Activated CD4-positive, alpha-beta T cell treated with anti-CD3 and anti-CD28 coated beads, Interleukin-2, amount 50 U/mL, for 1 hour (primary cell): ENCODE measurements around the gene FANCC.
"Not testable (repeated sequence)": the region's sequence is repeated elsewhere in the genome, so short reads cannot be mapped to it uniquely, and the experiment has no call there.

Experiments used
- DNase-seq: peaks from one replicate; pipeline ENCODE4 v3.0.0-alpha.2; 2020

The FANCC gene

DNA sequence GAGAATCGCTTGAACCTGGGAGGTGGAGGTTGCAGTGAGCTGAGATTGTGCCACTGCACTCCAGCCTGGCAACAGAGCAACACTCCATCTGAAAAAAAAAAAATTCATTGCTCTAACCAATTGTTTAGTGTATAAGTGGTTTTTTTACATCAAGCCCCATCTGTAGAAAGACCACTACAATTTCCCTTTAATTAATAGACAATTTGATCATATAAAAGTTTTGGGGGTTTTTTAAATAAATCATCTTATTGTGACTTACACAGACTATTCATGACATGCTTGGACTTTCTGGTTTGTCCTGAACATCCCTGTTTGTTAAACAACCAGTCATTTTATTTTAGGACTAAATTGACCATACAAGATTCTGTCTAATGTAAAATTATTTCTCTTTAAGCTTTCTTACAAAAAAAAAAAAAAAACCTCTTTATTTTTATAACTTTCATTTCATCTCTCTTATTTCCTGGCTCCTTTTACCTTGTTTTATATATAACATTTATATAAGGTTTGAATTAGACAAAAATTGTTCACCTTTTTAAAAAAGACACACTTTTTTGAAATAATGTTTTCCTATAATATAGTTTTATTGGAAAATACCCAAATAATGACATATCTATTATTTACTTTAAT lies 9.8 kb upstream of the FANCC start:
- no peak for DNase-seq

DNA sequence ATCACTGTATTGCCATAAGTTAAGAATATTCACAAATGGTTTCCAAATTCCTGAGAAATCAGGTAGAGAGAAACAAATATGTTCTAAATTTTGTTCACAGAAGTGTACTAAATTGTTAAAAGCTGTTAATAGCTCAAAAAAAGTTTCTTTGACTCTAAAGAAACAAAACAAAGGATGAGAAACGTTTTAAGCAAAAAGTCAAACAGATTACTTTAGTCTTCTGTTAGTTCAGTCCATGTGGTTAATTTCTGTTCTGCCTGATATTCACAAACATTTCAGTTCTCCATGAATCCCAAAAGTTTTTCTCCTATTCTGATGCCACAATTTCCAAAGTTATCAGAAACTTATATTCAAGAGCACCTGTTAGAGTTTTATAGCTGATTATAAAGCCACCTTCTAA lies 7.7 kb upstream of the FANCC start:
- DNase-seq = no peak

DNA sequence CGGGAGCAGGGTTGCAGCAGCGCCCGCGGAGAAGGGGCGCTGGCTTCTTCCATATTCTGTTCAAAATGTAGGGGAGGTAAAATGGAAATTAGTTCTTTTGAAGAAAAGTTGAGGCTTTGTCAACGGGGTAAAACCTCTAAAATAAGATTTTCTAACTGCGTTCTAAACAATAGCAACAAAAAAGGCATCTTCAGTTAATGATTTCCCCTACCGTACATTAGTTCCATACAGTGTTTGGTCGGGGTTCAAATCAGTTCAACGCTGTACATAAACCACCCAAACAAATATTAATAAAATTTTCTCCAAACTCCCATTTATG lies 343 bp upstream of the FANCC start:
- DNase-seq = no peak

DNA sequence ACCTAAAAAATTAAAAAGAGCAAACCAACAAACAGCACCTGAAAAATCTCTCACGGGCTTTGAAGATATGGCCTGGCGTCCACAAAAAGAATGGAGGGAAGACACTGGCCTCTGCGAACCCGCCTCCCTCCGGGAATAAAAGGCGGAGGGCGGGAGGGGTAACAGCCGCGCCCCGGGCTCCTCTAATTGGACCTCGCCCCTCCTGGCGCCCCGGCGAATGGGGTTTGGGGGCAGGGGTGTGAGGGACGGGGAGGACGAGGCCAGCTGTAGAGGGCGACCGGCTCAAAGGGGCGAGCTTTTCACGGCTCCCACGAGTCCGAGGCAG lies 753 bp downstream of the FANCC start:
- no peak for DNase-seq

DNA sequence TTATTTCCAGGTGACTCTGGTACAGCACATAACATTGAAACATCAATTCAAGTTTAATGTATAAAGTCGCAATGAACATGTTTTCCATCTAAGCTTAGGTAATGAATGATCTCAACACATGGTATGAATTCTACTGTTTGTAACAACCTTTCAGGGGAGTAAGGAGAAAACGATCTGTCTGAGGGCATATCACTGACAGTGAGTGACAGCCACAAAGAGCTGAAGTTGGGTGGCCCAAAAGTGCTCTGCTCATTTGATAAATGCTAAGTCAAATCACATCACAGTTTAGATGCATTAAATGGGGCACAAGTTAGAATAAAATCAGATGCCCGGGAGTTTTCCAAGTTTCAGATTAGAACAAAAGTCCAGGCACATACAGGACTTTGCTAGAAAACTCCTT lies 1.2 kb downstream of the FANCC start:
- DNase-seq = no peak

DNA sequence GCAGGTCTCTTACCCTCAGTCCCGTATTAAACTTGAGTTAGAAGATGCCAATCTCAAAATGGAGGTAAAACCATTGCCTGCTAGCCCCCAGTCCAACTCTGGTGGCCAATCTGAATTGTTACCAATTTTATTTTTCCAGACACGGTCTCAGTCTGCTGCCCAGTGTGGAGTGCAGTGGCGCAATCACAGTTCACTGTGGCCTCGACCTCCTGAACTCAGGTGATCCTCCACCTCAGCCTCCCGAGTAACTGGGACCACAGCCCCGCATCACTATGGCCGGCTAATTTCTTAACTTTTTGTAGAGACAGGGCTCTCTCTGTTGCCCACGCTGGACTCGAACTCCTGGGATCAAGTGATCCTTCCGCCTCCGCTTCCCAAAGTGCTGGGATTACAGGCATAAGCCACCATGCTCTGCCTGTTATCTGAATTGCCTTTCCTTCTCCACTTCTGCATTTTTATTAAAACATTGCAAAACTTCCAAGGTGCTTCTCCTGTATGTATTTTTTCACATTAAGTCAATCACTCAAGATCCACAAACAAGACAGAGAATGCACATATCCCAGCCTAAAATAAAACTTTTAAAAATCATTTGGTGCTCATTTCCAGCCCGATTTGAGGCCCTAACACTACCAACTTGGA lies 2.3 kb downstream of the FANCC start:
- no peak for DNase-seq

DNA sequence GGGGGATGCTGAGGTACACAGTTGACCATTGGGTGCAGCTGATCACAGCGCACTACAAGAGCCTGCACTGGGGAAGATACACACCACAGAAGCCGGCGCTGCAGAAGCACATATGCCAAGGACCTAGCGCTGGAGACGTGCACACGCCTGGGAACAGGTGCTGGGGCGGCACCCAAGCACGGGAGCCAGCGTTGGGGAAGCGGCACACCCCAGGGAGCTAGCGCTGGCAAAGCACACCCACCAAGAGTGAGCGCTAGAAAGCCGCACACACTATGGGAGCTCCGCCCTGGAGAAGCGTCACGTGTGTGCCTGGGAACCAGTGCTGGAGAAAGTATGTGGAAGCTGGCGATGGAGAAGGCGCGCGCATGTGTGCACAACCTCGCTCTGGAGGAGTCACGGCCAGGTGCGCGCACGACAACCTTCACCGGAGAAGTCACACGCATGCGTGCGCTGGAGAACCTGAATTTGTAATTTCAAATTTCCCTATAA lies 4.5 kb downstream of the FANCC start:
- DNase-seq = no peak

DNA sequence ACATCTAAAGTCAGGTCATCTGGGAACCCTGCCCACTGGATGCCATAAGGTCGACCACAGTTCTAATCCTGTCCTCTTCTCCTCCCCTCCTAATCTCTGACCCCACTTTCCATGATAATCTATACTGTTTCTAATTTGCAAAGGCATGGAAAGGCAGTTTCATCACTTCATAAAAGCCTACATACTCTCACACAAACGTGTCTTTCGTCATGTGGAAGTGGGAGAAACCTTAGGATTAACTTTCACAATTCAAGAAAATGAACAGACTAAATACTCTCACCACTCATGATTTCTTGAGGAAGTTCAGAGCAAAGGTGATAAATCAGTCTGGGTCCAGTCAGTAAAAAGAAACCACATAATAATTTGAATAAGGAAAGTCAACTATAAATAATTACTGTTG lies 5.5 kb downstream of the FANCC start:
- DNase-seq = no peak

DNA sequence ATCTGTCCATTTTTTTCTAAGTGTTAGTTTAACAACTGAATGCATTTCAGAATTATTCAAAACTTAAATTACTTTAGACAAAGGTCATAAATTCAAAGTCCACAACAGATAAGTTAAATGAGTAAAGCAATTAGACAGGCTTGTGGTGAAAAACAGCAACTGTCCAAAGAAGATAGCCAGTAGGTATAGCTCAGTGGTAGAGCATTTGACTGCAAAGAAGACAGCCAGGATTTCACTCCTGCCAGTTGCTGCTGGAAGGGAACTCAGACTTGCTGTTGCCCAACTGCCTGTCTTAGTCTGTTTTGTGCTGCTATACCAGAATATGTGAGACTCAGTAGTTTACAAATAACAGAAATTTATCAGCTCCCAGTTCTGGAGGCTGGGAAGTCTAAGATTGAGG lies 10.0 kb downstream of the FANCC start:
- no peak for DNase-seq

DNA sequence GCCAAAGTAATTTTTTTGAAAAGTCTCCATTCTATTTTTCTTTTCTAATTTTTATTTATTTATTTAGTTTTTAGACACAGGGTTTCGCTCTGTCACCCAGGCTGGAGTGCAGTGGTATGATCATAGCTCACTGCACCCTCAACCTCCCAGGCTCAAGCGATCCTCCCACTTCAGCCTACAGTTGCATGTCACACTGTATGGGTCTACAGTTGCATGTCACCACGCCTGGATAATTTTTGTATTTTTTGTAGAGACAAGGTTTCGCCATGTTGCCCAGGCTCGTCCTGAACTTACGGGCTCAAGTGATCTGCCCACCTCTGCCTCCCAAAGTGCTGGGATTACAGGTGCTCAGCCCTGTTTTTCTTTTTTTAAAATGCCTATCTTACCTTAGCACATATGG lies 10.7 kb downstream of the FANCC start:
- no peak for DNase-seq

DNA sequence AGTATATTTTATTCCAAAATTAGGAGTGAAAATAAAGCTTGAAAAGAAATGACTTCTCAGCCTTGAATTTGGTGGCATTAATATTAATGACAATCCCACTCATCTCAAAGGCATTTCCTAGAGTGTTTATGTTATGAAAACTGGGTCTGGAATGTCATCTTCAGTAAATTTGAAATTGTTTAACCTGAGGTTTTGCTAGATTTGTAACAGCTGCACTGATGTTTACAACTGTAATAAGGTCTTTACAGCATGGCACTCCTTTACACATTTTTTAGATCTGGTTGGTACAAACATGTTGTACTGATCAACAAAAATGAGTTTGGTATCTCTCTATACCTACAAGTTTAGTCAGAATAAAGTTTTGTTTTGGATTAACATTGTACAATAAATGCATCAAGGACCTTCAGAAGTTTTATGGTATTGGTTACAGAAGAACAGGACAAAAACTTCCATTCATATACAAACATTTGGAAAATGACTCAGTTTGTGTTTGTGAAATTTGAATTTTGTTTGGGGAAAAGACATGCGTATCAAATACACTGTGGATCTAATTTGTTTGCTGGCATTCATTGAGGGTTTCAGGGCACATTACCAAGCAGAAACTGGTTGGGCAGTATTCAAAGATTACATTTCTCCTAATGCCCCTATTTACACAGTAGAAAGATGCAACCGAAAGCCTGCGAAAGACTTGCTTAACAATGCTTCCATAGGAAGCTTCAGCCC lies 11.6 kb downstream of the FANCC start:
- DNase-seq = no peak

DNA sequence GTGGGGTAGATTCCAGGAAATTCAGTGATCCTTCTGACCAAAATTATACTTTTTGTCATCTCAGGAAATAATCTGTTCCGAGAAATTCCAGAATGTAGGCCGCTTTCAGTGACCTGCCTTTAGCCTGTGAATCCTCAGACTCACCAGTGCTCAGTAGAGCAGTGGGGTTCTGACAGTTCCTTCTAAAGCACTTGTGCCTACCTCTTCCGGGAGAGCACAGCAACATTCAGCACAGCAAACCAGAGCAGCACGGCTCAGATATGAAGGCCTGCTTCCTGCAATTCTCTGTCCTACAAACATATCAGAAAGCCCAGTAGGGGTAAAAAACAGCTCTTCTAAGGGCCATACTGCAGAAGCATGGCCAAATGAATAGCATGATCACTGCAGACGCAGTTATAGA lies 15.0 kb downstream of the FANCC start:
- DNase-seq = no peak

DNA sequence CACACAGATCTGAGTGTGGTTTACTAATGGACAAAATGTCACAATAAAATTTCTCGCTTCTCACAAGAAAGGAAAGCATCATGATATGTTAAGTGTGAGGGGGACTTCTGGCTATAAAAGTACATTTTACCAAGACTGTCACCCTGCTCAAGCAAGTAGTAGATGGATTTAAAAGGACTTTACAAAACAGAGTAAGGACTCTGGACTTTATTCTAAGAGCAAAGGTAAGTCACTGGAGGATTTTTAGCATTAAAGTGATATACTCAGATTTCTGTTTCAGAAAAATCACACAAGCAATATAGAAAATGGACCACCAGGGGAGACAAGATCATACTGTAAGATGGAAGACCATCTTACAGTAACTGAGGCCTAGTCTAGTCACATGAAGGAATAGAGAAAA lies 19.7 kb downstream of the FANCC start:
- DNase-seq = no peak

DNA sequence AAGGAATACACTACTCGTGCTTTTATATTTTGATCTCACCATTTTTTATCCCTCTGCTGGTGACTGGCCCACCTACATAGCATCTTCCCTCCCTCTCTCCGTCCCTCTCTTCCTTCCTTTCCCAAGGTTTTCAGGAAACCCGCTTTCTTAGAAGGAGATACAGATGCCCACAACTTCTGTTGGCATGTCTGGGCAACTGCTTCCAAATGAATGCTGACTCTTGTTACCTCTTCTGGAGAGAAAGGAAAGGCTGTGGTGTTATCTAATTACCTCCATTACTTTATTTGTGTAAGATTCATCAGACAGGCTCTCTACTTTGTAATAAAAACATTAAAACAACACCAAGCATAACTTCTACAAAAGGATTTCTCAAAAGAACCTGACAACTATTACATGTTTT lies 20.2 kb downstream of the FANCC start:
- no peak for DNase-seq

DNA sequence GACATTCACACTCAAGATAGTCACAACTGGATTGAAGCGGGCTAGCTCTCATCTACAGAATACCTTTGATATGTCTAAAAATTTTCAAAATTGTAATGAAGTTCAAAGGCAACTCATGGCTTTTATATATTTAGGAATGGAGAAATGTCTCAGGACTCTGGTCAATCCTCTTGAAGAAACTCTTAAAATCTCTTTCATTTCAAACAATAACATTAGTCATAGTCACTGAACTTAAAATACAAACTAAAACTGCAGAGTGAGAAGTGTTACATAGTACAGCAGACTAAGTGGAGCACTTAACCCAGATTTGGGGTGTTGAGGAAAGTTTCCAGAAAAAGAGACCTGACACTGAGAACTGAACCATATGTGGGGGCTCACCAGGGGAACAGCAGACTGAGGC lies 20.7 kb downstream of the FANCC start:
- no peak for DNase-seq

DNA sequence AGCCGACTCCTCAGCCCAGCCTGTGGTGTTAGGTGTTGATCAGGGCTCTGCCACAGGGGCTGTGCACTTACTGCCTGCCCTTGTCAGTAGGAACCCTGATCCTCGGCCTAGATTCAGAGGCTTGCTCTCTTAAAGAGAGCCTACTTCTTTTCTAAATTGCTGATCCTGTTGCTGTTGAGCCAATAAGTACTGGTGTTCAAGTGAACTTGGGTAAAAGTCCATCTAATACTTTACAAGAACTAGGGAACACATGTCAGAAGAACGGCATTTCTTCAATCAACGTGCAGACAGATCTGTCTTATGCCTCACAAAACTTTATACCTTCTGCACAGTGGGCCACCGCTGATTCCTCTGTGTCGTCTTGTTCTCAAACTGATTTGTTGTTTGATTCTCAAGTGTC lies 24.2 kb downstream of the FANCC start:
- not testable (repeated sequence) for DNase-seq

DNA sequence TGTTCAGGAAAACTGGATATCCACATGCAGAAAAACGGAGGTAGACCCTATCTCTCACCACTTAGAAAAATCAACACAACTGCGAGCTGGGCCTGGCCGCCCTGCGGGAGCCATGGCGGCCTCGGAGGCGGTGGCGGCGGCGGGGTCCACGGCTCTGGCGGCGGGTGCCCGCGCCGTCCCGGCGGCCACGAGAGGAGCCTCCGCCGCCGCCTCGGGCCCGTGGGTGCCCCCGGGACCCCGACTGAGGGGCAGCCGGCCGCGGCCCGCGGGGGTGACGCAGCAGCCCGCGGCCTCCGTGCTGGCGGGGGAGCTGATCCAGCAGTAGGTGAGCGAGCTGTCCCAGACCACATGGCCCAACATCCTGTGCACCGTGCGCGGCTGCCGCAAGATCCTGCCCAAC lies 25.3 kb downstream of the FANCC start:
- no peak for DNase-seq

DNA sequence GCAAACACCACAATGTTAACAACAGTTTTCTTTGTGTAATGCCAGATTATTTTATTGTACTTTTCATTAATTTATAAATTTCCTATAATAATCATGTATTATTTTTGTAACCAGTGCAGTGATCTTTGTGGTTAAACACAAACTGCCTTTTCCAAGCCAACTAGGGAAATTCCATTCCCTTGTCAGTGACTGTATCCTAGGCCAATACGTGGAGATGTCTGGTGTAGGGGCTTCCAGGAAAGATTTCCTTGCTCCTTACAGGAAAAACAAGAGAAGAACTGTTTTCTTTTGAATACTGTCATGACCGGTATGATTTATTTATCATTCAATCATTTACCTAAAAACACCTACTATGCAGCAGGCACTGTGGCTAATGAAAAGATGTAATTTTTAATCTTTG lies 31.4 kb downstream of the FANCC start:
- no peak for DNase-seq

DNA sequence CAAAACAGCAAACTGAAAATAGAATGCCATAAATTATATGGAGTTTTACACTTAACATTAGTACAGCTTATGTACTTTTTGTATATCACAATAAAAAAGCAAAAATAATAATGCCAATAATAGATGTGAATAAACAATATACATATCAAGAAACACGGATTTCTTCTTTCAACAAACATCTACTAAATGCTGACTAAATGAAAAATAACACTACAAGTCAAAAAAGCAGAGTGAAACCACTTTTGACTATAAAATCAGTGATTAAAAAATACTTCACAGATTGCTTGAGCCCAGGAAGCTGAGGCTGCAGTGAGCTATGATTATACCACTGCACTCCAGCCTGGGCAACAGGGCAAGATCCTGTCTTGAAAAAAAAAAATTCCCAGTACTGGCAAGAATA lies 32.2 kb downstream of the FANCC start:
- no peak for DNase-seq

DNA sequence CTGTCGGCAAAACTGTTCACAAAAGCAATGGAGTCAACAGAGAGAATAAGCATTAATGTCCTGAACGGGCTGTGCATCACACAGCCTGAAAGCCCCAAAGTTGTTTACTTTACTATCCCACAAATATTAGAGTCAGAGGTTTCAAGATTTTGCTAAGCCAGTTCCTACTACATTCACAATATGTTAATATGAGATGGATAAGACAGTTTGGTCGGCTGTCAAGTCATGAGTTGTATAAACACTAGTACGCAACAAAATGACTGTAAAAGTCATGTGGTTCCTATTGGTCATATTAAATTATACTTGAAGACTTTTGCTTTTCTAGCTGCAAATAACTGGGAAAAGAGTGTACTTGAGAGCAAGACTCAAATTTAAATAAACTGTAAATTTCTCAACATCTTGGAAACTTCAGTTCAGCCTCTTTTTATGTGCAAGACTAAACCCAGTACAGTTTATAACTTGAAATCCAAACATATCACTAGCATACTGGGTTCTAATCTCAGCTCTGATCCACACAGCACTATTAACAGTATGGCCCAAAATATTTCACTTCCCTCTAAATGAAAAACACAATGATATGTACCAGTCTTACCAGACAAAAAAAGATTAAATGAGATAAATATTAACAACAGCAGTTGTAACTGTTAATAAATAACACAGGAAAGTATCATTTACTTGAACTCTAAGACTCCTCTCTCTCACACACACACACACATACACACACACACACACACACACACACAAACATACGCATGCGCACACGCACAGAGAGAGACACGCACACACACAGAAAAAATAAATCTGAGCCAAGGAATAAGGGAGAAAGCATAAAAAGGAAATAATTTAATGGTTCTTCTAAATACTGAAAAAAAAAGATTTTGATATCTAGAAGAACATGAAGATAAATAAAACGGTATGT lies 33.1 kb downstream of the FANCC start:
- no peak for DNase-seq

DNA sequence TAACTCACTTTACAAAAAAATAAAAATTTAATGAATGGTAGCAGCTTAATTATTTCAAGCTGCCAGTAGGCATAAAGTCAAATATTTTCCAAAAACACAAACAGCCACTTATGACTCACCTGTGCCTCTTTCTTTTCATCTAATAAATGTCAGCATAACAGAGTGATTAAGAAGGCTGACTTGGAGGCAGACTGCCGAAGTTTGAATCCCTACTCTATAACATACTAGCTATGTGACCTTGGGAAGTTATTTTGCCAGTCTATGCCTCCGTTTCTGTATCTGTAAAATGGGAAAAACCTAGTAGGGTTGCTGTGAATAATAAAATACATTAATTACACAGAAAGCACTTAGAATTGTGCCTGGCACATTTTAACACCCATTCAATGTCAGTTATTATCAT lies 33.8 kb downstream of the FANCC start:
- no peak for DNase-seq

DNA sequence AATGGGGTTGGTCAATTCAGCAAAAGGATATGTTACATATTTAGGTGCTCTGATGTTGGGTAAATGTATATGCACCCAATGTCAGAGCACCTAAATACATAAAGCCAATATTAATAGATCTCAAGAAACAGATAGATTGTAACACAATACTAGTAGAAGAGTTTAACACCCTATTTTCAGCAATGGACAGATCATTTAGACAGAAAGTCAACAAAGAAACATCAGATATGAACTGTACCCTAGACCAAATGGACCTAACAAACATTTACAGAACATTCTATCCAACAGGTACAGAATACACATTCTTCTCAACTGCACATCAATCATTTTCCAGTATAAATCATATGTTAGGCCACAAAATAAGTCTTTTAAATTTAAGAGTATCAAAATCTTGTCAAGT lies 35.2 kb downstream of the FANCC start:
- DNase-seq = no peak

DNA sequence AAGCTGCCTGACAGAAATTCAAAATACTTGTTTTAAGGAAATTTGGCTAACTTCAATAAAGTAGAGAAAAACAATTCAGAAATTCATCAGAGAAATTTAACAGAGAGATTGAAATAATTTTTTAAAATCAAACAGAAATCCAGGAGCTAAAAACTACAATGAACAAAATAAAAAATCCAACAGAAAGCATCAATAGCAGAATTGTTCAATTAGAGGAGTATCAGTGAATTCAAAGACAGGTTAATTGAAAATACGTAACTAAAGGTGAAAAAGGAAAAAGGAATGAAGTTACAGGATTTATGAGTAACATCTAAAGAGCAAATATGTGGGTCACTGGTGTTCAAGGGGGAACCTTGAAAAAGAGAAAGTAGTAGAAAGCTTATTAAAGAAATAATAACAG lies 36.8 kb downstream of the FANCC start:
- DNase-seq = no peak

DNA sequence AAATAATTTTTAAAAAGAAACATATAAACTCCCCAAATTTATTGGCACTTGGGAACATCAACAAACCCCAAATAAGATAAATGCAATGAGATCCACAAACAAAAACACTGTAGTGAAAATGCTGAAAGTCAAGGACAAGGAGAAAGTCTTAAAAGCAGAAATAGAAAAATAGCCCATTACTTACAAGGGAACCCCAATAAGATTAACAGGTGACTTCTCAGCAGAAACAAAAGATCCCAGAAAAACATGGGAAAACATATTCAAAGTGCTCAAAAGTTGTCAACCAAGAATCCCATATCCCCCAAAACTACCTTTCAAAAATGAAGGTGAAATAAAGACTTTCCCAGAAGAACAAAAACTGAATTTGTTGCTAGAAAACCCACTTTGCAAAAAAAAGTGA lies 40.0 kb downstream of the FANCC start:
- DNase-seq = no peak
